Activated CD4-positive, alpha-beta T cell treated with anti-CD3 and anti-CD28 coated beads, Interleukin-2, Interleukin-6, amounts not matched to agents 100 ng/mL and 50 ng/mL, durations not matched to agents 16 hours and 8 hours (primary cell): ENCODE data around the gene DAZAP1.
"Not testable (repeated sequence)": the region's sequence is repeated elsewhere in the genome, so short reads cannot be mapped to it uniquely, and the experiment has no call there.

Experiments
- DNase-seq: peaks from one replicate; pipeline ENCODE4 v3.0.0-alpha.2; 2020

DAZAP1 gene

DNA sequence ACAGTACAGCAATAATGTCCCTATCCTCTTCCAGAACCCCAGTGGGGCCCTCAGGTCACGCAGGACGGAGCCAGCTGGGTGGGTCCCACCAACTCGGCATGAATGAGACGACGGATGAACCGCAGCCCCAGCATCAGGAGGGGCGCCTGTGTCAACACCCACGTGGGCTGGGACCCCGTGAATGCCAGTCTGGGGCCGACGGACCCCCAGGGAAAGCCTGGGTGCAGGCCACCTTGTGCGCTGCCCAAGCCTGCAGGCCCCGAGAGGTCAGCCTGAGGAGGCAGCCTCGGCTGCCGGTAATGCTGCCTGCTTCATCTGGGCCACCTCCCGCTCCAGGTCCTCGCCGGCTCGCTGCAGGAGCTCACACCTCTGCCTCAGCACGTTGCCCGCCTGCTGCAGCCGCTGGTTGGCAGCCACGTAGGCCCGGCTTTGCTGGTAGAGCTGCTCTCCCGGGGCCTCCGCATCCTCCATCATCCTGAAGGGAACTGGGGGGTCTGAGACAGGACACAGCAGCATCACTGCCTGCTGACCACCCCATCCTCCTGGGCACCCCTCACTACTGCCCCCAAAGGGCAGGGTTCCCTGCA is 67.5 kb downstream of the DAZAP1 start:
- no peak for DNase-seq

GRCh38 chr19:1475751-1476437 is 68.5 kb downstream of the DAZAP1 start:
- no peak for DNase-seq

GRCh38 chr19:1477056-1477455 is 69.7 kb downstream of the DAZAP1 start:
- DNase-seq, result not testable (repeated sequence)

DNA sequence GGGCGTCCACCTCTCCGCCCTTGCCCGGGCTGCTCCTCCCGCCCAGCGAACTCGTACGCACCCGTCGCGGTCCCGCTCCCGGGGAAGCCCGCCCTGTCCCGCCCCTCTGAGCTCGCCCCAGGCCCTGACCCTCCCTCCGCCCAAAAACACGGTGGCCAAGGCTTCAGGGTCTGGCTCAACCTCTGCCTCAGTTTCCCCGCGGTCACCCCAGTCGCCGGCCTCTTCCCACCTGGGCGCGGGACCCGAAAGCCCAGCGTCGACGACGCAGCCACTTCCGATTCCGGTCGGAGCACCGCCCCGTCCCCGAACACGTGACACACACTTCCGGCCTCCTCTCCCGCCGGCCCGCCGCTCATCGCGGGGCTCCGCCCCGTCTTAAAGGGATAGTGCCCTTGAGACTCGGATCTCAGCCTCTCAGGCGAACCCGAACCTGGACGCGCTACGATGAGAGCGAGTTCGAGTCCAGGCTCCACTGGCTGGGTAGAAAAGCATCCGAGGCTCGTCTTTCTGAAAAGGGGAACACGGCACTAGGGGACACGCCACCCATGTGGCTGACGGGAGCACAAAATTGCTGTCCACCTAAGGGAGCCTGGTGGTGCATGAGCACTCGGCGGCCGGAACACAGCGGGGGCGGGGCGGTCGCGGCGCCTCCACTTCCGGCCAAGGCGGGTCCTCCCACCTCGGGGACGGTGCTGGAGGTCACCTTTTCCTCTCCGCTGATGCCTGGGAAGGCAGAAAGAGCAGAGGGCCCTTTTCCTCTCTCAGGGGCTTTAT is 71.7 kb downstream of the DAZAP1 start, which contains the start of gene C19orf25:
Gene C19orf25 (minus strand): TSS at position 282 of the 774 bp plus-strand sequence. CDS start 312 bp downstream, outside the sequence.
- DNase-seq, result peak; percentile 97

GRCh38 chr19:1481224-1481892 is 74.0 kb downstream of the DAZAP1 start:
- no peak for DNase-seq

DNA sequence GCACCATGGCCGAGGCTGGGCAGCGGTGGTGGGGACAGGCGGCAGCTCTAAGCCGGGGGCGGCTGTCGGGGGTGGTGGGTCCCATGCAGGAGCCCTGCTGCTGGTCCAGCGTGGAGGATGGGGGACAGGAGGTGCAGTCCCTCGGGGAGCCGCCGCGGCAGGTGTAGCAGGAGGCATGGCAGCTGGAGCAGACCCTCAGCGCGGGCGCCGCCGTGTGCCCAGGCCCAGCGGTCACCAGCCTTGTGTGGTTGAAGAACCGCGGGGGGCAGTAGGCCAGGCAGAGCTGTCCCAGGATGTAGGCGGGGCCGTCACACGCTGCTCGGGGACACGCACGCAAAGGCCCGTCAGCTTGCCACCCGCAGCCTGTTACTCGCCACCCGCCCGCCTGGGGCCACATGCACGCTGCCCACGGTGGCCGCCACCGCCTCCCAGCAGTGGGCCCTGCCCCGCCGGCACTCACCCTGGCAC is 74.5 kb downstream of the DAZAP1 start:
- DNase-seq, result no peak

GRCh38 chr19:1482361-1483130 is 75.2 kb downstream of the DAZAP1 start:
- DNase-seq, result no peak

GRCh38 chr19:1483131-1483978 is 76.0 kb downstream of the DAZAP1 start:
- no peak for DNase-seq

GRCh38 chr19:1483979-1484428 is 76.6 kb downstream of the DAZAP1 start:
- DNase-seq, result no peak
